Muscle layer of colon (tissue), 2 donors: Measurements from ENCODE around the gene SEMG2.

Source experiments
- H3K27ac ChIP-seq: one replicate; pipeline ENCODE4 v1.7.0; 2013; ENCODE audit warnings: low read depth, mild to moderate bottlenecking, low read length, moderate library complexity
- H3K27me3 ChIP-seq, 2 donors: one replicate each; pipeline ENCODE4 v1.7.0; 2013; ENCODE audit warnings: low read length in 2 of 2, mild to moderate bottlenecking in 2 of 2; ENCODE audit not compliant: insufficient read depth in 2 of 2, control insufficient read depth in 1 of 2
- H3K36me3 ChIP-seq: one replicate; pipeline ENCODE4 v1.7.0; 2013; ENCODE audit warnings: mild to moderate bottlenecking, low read length; ENCODE audit not compliant: insufficient read depth
- H3K4me1 ChIP-seq: one replicate; pipeline ENCODE4 v1.7.0; 2013; ENCODE audit warnings: mild to moderate bottlenecking, low read length; ENCODE audit not compliant: insufficient read depth
- H3K4me3 ChIP-seq, 2 donors: one replicate each; pipeline ENCODE4 v1.7.0; 2013; ENCODE audit warnings: low read length in 2 of 2, low read depth in 1 of 2, mild to moderate bottlenecking in 1 of 2, moderate library complexity in 1 of 2
- H3K9ac ChIP-seq: one replicate; pipeline ENCODE4 v1.7.0; 2013; ENCODE audit warnings: low read length
- H3K9me3 ChIP-seq: one replicate; pipeline ENCODE4 v1.7.0; 2013; ENCODE audit warnings: mild to moderate bottlenecking, low read length
- donor health status: abdominal sarcoma.
- donor health status: Adenocarcinoma of cecum.

SEMG2 gene, protein sequence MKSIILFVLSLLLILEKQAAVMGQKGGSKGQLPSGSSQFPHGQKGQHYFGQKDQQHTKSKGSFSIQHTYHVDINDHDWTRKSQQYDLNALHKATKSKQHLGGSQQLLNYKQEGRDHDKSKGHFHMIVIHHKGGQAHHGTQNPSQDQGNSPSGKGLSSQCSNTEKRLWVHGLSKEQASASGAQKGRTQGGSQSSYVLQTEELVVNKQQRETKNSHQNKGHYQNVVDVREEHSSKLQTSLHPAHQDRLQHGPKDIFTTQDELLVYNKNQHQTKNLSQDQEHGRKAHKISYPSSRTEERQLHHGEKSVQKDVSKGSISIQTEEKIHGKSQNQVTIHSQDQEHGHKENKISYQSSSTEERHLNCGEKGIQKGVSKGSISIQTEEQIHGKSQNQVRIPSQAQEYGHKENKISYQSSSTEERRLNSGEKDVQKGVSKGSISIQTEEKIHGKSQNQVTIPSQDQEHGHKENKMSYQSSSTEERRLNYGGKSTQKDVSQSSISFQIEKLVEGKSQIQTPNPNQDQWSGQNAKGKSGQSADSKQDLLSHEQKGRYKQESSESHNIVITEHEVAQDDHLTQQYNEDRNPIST

DNA sequence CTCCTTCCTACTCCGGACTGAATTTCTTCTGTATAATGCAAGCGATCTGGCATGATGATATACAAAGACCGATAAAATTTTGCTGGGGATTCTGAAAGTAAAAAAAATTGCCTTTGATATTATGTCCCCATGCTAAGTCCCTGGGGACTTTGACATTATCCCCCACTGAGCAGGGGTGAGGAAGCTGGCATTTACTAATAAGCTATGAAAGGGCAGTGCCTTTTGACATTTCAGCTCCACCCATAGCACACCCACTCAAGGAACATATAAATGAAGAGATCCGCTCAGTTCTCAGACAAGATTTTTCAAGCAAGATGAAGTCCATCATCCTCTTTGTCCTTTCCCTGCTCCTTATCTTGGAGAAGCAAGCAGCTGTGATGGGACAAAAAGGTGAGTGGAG lies at the start of gene SEMG2:
Gene SEMG2, plus strand, starts transcription at position 298 of the 400 bp plus-strand sequence. Its CDS starts 17 bp downstream, at position 315.
- Histone ChIP-seq H3K27me3 (no peaks in the 10 kb centered on the region), H3K4me1 (no peaks in the 10 kb centered on the region), H3K27ac (no peak within 1 kb of the TSS), H3K9me3 (no peaks in the 10 kb centered on the region), H3K4me3 (no peak within 1 kb of the TSS), H3K9ac (no peak within 1 kb of the TSS), H3K36me3 (no peaks in the 10 kb centered on the region)

DNA sequence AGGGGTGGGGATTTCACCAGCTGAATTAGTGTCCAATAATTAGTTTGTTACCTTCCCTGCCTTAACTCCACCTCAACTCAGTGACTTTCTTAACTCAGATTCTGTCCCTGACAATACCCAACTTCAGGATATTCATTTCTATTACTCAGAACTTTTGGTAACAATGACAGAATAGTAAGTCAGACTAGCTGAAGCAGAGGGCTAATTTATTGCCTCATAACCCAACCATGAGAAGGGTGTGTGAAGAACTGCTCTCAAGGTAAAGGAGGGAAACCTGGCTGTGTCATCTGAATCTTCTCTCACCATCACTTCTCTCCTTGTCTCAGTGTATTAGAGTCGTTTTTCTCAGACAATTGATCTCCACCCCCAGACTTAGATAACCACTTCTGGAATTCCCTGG lies 47.7 kb upstream of the SEMG2 start:
- Histone ChIP-seq H3K36me3 (no peaks in the 10 kb centered on the region), H3K27ac (no peak overlapping the region), H3K27me3 (no peaks in the 10 kb centered on the region), H3K4me1 (no peaks in the 10 kb centered on the region), H3K4me3 (no peak overlapping the region), H3K9ac (no peak overlapping the region), H3K9me3 (no peaks in the 10 kb centered on the region)

DNA sequence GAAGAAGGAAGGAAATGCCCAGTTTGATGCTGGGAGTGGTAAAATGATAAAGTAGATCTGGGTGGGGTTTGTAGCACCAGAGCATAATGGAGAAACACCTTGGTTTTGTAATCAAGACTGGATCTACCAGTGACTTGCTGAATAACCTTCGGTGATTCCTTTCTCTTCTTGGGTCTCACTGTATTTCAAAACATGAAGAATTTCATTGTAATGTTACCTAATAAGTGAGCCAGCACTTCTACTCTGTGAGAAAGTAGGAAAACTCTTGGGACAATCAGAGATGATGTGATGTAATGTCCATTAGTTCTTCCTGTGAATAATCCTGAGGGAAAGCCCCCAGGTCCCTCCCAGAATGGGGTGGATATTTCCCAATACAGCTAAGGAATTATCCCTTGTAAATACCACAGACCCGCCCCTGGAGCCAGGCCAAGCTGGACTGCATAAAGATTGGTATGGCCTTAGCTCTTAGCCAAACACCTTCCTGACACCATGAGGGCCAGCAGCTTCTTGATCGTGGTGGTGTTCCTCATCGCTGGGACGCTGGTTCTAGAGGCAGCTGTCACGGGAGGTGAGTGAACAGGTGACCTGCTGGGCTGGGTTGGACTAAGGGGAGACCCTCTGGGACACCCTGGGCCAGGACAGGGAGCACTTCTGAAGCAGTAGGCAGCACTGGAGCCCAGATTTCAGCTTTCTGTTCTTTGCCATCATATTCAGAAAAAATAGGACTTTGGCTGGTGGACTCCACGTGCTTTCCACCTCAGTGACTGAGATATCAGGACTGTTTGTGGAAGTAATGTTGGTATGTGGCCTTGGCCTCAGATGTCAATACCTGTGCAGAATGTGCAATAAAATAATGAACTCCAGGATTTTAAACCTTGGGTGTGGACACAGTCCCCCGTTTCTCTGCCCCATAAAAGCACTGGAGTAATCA lies 46.5 kb upstream of the SEMG2 start, which contains the start of gene PI3:
Gene PI3, plus strand, starts transcription at position 469 of the 931 bp plus-strand sequence. Its CDS starts 21 bp downstream, at position 490.
- Histone ChIP-seq H3K27ac (no peak within 1 kb of the TSS), H3K9me3 (no peaks in the 10 kb centered on the region)

DNA sequence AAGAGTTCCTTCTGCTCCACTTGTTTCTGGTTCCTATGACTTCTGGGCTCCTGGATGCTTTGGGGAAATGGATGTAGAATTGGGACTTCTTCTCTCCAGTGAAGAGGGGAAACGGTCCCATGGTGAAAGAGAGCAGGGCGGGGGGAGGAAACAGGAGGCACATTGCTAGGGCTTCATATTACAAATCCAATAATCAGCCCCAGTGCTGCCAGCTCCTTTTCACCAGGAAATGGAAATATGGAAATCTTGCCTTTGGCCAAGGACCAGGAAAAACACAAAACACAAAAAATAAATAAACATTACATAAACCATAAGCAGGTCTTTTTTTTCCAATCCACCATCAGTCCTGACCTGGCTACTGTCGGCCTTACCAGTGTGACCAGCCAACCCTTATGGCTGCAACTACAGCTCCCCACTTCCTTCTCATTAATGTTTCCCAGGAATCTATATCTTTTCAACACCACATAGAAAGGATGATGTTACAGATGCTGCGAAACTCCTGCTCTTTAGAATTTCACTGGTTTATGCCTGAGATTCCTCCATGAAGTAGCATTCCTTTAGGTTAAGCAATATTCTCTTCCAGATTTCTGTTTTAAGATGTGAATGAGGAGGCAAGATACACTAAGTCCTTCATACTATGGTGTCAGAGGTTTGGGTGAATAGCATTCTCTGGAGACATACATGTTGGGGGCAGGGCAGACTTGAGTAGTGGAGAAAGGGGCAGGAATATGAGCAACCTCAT lies 44.5 kb upstream of the SEMG2 start:
- Histone ChIP-seq H3K9me3 (no peaks in the 10 kb centered on the region), H3K27me3 (no peaks in the 10 kb centered on the region), H3K4me3 (no peak overlapping the region), H3K4me1 (no peaks in the 10 kb centered on the region), H3K36me3 (no peaks in the 10 kb centered on the region), H3K9ac (no peak overlapping the region), H3K27ac (no peak overlapping the region)

More for the DNA sequence above, 46.5 kb upstream of the SEMG2 start, which contains the start of gene PI3:
- H3K36me3 ChIP-seq = no peaks in the 10 kb centered on the region
- no peaks in the 10 kb centered on the region for H3K4me1 ChIP-seq
- no peaks in the 10 kb centered on the region for H3K27me3 ChIP-seq
- no peak within 1 kb of the TSS for H3K9ac ChIP-seq
- no peak within 1 kb of the TSS for H3K4me3 ChIP-seq

DNA sequence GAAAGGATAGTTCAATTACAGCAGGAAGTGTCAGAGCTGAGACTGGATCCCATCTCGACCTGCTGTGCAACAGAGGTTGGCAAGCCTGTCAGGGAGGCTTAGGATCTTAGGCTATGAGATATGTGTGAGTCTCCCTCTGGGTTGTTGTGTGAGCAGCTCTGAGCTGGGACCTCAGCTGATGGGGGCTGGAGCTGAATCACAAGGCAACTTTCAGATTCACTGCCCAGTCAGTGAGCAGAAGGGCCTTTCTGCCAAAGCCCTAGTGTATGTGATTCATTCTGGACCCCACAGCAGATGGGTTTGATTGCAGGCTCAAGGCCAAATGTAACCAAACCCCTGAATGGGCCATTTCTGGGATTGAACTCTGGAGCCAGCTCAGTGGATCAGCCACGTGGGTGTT lies 42.0 kb upstream of the SEMG2 start:
- no peak overlapping the region for H3K27ac ChIP-seq
- no peaks in the 10 kb centered on the region for H3K9me3 ChIP-seq
- H3K27me3 ChIP-seq = no peaks in the 10 kb centered on the region
- H3K9ac ChIP-seq = no peak overlapping the region
- no peaks in the 10 kb centered on the region for H3K36me3 ChIP-seq
- no peaks in the 10 kb centered on the region for H3K4me1 ChIP-seq
- H3K4me3 ChIP-seq = no peak overlapping the region

DNA sequence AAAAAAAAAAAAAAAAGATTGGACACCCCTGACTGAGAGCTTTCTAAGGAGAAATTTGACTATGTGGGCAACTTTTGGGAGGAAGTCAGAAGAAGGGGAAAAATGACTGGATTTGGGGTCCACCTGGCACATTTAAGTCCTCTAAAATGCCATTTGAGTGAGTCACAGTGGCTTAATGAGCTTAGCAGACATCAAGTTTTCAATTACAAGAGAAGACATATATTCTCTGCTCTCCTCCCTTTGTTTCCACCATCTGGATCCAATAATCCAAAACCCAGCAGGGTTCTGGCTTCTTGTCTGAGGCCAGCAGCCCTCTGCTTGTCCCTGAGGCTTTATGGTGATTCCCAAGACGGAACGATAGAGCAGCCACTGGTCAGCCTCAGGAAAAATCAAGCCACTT lies 39.5 kb upstream of the SEMG2 start:
- H3K9me3 ChIP-seq = no peaks in the 10 kb centered on the region
- H3K4me3 ChIP-seq = no peak overlapping the region
- no peak overlapping the region for H3K27ac ChIP-seq
- no peaks in the 10 kb centered on the region for H3K27me3 ChIP-seq
- no peak overlapping the region for H3K9ac ChIP-seq
- H3K36me3 ChIP-seq = no peaks in the 10 kb centered on the region
- no peaks in the 10 kb centered on the region for H3K4me1 ChIP-seq

DNA sequence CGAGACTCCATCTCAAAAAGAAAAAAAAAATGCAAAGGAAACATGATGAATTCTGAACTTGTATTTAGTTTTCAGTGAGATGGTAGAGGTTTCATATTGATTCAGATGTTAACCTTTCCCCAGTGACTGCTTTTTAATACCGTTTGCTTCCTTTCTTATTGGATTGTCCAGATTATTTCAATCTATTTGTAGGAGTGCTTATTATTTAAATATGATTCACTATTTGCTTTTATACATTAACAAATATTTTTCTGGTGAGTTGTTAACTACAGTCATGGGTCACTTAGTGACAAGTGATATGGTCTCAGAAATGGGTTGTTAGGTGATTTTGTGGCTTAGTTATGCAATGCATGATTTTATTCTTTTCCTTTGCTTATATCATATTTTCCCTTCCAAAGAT lies 38.1 kb upstream of the SEMG2 start:
- no peaks in the 10 kb centered on the region for H3K9me3 ChIP-seq
- no peak overlapping the region for H3K27ac ChIP-seq
- no peaks in the 10 kb centered on the region for H3K27me3 ChIP-seq

DNA sequence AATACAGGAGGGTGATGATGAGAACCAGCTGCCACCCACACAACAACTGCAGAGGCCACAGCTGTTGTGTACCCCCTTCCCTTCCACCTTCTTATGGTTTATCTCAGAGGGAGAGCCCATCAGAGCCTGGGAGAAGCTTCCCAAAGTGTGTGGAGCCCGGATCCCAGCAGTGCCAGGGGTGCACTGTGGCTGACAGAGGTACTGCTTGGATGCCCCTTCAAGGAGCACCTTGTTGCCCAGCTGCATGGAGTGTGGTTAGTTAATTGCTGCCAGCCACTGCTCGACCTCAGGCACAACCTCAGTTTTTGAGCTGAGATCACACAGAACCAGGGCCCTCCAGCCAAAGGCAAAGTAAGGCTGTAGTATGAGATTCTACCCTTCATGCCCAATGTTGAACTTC lies 33.5 kb upstream of the SEMG2 start:
- no peaks in the 10 kb centered on the region for H3K9me3 ChIP-seq
- no peak overlapping the region for H3K9ac ChIP-seq
- no peak overlapping the region for H3K27ac ChIP-seq
- H3K27me3 ChIP-seq = no peaks in the 10 kb centered on the region
- H3K36me3 ChIP-seq = no peaks in the 10 kb centered on the region
- no peak overlapping the region for H3K4me3 ChIP-seq
- H3K4me1 ChIP-seq = no peaks in the 10 kb centered on the region

More for the DNA sequence above, 38.1 kb upstream of the SEMG2 start:
- no peak overlapping the region for H3K9ac ChIP-seq
- H3K4me3 ChIP-seq = no peak overlapping the region
- H3K4me1 ChIP-seq = no peaks in the 10 kb centered on the region
- H3K36me3 ChIP-seq = no peaks in the 10 kb centered on the region

DNA sequence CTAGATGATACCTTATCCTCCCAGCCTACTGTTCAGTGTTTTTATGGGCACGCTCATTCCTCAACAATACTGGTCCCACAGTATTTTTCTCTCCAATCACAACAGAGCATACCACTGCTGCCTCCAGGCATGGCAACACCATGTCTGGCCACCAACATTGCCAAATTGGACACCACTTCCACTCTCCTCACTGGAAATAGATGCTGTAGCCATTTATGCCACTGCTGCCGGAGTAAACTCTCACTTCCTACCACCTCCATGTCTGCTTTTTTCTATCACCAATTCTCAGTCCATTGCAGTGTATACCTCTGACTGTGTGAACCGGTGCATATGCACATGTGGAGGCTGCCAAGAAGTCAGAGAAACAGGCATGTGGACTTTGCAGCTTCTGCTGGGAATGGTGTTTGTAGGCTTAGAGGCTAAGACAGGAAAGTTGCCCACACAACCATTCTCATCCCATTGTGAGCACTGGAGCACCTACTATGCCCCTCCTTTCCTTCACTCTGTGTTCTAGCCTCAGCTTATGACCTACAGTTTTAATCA lies 32.0 kb upstream of the SEMG2 start:
- Histone ChIP-seq H3K27ac (no peak overlapping the region), H3K36me3 (no peaks in the 10 kb centered on the region), H3K9me3 (no peaks in the 10 kb centered on the region)

DNA sequence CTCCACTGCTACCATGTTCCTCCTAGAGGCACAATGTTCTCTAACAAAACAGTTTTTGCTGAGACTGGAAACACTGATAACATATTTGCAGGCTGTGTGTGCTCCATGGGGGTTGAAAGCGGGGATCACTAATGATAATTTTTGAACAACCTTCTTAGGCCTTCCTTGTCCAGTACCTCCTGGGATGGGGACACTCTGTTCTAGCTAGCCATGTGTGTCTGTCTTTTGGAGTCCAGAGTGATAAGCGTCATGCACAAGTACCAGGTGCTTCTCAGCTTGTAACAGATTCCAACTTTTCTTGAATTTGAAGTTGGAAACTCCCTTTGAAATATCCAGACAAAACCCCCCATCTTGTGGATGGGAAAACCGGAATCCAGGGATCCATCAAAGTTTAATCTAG lies 31.3 kb upstream of the SEMG2 start:
- Histone ChIP-seq H3K27me3 (no peaks in the 10 kb centered on the region), H3K27ac (no peak overlapping the region), H3K9ac (no peak overlapping the region), H3K4me1 (no peaks in the 10 kb centered on the region), H3K9me3 (no peaks in the 10 kb centered on the region), H3K4me3 (no peak overlapping the region), H3K36me3 (no peaks in the 10 kb centered on the region)

More for the DNA sequence above, 32.0 kb upstream of the SEMG2 start:
- no peak overlapping the region for H3K9ac ChIP-seq
- no peaks in the 10 kb centered on the region for H3K27me3 ChIP-seq
- no peaks in the 10 kb centered on the region for H3K4me1 ChIP-seq
- H3K4me3 ChIP-seq = no peak overlapping the region
